ENCODE results near the gene MARCKS. TPM values are rescaled to one million over a fixed set of nuclear protein-coding genes. Genes with fewer than 3 reads are reported as not detected.
"Not testable (repeated sequence)": the region's sequence is repeated elsewhere in the genome, so short reads cannot be mapped to it uniquely, and the experiment has no call there.

MARCKS gene
- total RNA-seq, 1 experiment from 2014 or later = not detected

DNA sequence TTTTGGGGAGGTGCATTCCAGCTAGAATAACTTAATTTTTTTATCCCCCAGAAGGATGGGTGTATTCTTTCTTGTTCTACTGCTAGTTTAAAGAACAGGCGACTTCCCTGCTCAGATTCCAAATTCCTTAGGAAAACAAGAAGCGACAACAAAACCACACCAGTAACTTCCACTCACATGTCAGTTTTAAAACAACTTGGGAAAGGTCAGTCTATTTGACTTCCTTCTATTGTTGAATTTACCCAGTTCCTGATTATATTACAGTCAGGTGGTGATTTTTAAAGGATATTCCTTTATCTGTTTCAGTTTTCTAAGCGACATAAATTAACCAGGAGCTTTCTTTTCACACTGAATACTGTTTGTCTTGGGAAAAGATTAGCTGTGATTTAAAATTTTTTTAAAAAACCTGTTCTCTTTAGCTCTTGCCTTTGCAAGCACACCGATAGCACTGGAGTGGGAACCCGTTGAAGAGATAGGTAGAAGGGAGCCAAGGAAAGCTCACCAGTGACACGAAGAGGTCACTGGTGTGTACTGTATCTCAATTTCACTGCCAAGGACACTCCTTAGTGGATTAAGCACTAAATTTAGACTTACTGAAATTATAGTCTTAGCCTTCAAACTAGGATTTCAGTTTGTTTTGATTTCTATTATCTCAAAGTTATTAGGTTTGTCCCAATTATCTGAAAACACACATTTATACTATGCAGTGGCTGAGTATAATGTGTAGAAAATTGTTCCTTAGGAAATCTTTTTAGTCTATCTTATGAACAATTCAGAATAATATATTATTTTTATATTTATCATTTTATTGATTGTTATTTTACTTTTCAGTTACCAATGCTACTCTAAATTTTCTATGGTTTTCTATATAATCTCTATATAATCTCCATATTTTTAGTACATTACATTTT lies 22.3 kb downstream of the MARCKS start:
- DNase-seq (ENCODE audit: low spot score) = peak; percentile 93
- in situ Hi-C loops (cut with HindIII; ENCODE audit: low sequenced_read_pairs) = no loop called here

GRCh38 chr6:113881478-113881980 lies 24.4 kb downstream of the MARCKS start:
- no peak for DNase-seq (ENCODE audit: low spot score)
- in situ Hi-C loops (cut with HindIII; ENCODE audit: low sequenced_read_pairs) = no loop called here

DNA sequence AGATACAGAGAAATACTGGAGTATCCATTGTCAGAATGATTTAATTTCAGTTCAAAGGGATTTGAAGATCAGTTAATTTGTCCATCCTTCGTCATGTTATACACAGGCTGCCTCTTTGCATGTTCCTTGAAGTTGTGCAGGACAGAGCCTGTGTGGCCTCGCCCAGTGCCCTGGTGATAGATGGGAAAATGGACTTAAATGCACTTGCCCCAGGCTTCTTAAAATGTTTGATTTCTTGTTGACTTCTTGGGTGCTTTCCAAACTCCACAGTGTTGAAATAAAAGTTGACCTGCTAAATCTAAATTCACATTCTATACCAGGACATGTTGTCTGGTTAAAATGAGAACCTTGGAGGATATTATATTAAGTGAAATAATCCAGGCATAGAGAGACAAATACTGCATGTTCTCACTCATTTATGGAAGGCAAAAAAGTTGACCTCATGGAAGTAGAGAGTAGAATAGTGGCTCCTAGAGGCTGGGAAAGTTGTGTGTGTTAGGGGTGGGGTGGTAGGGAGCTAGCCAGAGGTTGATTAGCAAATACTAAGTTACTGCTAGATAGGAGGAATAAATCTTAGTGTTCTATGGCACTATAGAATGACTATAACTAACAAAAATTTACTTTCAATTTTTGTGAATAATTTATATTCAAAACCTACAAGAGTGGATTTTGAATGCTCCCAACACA lies 25.3 kb downstream of the MARCKS start:
- in situ Hi-C loops (cut with HindIII; ENCODE audit: low sequenced_read_pairs) = no loop called here
- no peak for DNase-seq (ENCODE audit: low spot score)

- DNase-seq (ENCODE audit: low spot score) = peak; percentile 47
- in situ Hi-C loops (cut with HindIII; ENCODE audit: low sequenced_read_pairs) = no loop called here
Observed at GRCh38 chr6:113884011-113884410, 26.9 kb downstream of the MARCKS start.

- in situ Hi-C loops (cut with HindIII; ENCODE audit: low sequenced_read_pairs) = no loop called here
- no peak for DNase-seq (ENCODE audit: low spot score)
Observed at GRCh38 chr6:113886512-113886911, 29.4 kb downstream of the MARCKS start.

- in situ Hi-C loops (cut with HindIII; ENCODE audit: low sequenced_read_pairs) = no loop called here
- no peak for DNase-seq (ENCODE audit: low spot score)
Observed at GRCh38 chr6:113888493-113888892, 31.3 kb downstream of the MARCKS start.

GRCh38 chr6:113888956-113889630 lies 31.9 kb downstream of the MARCKS start:
- in situ Hi-C loops (cut with HindIII; ENCODE audit: low sequenced_read_pairs) = no loop called here
- no peak for DNase-seq (ENCODE audit: low spot score)

- in situ Hi-C loops (cut with HindIII; ENCODE audit: low sequenced_read_pairs) = no loop called here
- DNase-seq (ENCODE audit: low spot score) = no peak
Observed at GRCh38 chr6:113893451-113893850, 36.3 kb downstream of the MARCKS start.

DNA sequence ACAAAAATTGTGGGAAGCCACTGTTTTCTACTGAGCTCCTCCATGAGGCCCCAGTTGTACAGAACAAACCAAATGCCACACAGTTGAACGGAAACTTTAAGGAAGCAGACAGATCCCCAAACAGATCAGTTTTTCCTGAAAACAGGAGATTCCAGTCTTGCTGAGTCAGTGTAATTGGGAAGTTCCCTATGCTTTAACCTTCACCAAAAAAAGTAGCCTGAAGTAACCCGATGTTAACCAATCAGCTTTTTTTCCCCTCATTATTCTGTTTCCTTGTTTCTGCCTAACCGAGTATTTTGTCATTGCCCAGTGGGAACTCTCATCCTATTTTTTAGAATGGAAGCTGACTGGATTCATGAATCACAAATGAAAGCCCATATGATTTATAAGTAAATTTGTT lies 36.7 kb downstream of the MARCKS start:
- in situ Hi-C loops (cut with HindIII; ENCODE audit: low sequenced_read_pairs) = no loop called here
- no peak for DNase-seq (ENCODE audit: low spot score)

GRCh38 chr6:113894712-113895674 lies 37.8 kb downstream of the MARCKS start:
- in situ Hi-C loops (cut with HindIII; ENCODE audit: low sequenced_read_pairs) = no loop called here
- peak; percentile 39 for DNase-seq (ENCODE audit: low spot score)

DNA sequence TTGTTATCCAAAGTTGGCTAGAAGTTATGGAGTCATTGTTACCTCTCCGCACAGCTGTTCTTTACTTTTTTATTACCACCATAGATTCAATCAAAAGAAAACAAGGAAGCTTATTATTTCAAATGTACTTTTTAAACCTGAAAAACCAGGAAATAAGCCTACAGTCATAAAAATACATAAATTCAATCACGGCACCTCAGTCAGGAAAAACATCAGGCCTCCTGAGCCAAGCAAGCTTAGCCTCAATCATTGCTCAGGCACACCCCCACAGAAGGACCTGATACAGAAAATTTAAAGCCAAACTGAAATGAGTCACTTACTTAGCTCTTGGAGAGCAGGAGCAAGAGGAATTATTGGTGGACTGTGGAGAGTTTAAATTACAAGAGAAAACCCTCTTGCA lies 44.3 kb downstream of the MARCKS start:
- in situ Hi-C loops (cut with HindIII; ENCODE audit: low sequenced_read_pairs) = no loop called here
- DNase-seq (ENCODE audit: low spot score) = no peak

GRCh38 chr6:113903666-113904330 lies 46.7 kb downstream of the MARCKS start:
- no peak for DNase-seq (ENCODE audit: low spot score)
- in situ Hi-C loops (cut with HindIII; ENCODE audit: low sequenced_read_pairs) = no loop called here

DNA sequence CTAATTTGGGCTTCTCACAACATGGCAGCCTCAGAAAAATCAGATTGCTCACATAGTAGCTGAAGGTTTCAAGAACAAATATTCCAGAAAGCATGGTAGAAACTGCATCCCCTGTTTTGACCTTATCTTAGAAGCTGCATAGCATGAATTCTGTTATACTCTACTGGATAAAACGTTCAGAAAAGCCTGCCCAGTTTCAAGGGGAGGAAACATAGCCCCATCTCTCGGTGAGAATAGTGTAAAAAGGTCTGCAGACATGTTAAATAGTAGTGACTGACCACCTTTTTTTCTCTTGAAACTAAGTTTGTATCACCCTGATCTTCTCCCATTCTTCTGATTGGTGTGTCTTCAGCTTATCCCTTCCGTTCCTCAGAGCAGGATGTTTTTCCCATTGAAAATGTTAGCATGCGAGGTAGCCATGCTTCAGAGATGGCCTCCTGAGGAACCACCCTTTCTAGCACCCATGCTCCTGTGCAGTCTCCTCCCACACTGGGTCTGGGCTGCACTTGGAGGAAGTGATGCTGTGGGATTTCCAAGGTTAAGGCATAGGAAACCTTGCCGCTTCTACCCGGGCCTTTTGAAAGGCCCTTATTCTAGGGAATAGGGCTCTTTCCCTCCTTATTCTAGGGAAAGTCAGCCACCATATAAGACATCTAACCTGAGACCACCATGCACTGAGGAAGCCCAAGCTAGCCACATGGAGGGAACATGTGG lies 50.1 kb downstream of the MARCKS start:
- in situ Hi-C loops (cut with HindIII; ENCODE audit: low sequenced_read_pairs) = no loop called here
- DNase-seq (ENCODE audit: low spot score) = no peak

GRCh38 chr6:113908801-113909200 lies 51.7 kb downstream of the MARCKS start:
- peak; percentile 1 for DNase-seq (ENCODE audit: low spot score)
- in situ Hi-C loops (cut with HindIII; ENCODE audit: low sequenced_read_pairs) = no loop called here

- DNase-seq (ENCODE audit: low spot score) = peak; percentile 74
- in situ Hi-C loops (cut with HindIII; ENCODE audit: low sequenced_read_pairs) = no loop called here
Observed at GRCh38 chr6:113909224-113909856, 52.2 kb downstream of the MARCKS start.

DNA sequence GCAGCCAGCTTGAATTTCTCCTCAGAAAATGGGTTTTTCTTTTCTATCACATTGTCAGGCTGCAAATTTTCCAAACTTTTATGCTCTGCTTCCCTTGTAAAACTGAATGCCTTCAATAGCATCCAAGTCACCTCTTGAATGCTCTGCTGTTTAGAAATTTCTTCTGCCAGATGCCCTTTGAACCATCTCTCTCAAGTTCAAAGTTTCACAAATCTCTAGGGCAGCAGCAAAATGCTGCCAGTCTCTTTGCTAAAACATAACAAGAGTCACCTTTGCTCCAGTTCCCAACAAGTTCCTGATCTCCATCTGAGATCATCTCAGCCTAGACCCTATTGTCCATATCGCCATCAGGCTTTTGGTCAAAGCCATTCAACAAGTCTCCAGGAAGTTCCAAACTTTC lies 53.1 kb downstream of the MARCKS start:
- DNase-seq (ENCODE audit: low spot score); in situ Hi-C loops (cut with HindIII; ENCODE audit: low sequenced_read_pairs): not testable (repeated sequence)

Measured in G401 (cell line).